ENCODE results near the gene EEF1A2.

EEF1A2 gene

GRCh38 chr20:63497946-63498935, 642 bp downstream of the EEF1A2 start:
- DNase-seq, result no peak

- DNase-seq, result no peak
Measured at GRCh38 chr20:63497138-63497945, 1.5 kb downstream of the EEF1A2 start.

- DNase-seq, result no peak
Measured at GRCh38 chr20:63496596-63497120, 2.2 kb downstream of the EEF1A2 start.

- DNase-seq, result peak; percentile 77
Measured at GRCh38 chr20:63495741-63496595, 2.9 kb downstream of the EEF1A2 start.

- no peak for DNase-seq
Measured at GRCh38 chr20:63495167-63495720, 3.6 kb downstream of the EEF1A2 start.

- no peak for DNase-seq
Measured at GRCh38 chr20:63494420-63495166, 4.3 kb downstream of the EEF1A2 start.

GRCh38 chr20:63494084-63494419, 4.8 kb downstream of the EEF1A2 start:
- DNase-seq, result no peak

- DNase-seq, result no peak
Measured at GRCh38 chr20:63493563-63494020, 5.3 kb downstream of the EEF1A2 start.

- no peak for DNase-seq
Measured at GRCh38 chr20:63492982-63493381, 5.9 kb downstream of the EEF1A2 start.

GRCh38 chr20:63492518-63492917, 6.4 kb downstream of the EEF1A2 start:
- DNase-seq, result no peak

GRCh38 chr20:63491635-63492230, 7.2 kb downstream of the EEF1A2 start:
- no peak for DNase-seq

GRCh38 chr20:63491078-63491477, 7.8 kb downstream of the EEF1A2 start:
- DNase-seq, result no peak

GRCh38 chr20:63490416-63490815, 8.5 kb downstream of the EEF1A2 start:
- DNase-seq, result no peak

- no peak for DNase-seq
Measured at GRCh38 chr20:63488315-63489251, 10.3 kb downstream of the EEF1A2 start.

GRCh38 chr20:63487781-63488241, 11.1 kb downstream of the EEF1A2 start:
- DNase-seq, result no peak

- DNase-seq, result no peak
Measured at GRCh38 chr20:63487116-63487764, 11.6 kb downstream of the EEF1A2 start.

GRCh38 chr20:63486300-63486855, 12.5 kb downstream of the EEF1A2 start:
- no peak for DNase-seq

- no peak for DNase-seq
Measured at GRCh38 chr20:63484651-63485403, 14.1 kb downstream of the EEF1A2 start.
